Neural cell (in vitro differentiated cells): ENCODE measurements around the gene CSNK1A1L. TPM values are rescaled to one million over a fixed set of nuclear protein-coding genes. Genes with fewer than 3 reads are reported as not detected.

Source experiments
- H2AFZ ChIP-seq: fragments of 200-600, 300-800 bp; sonication (generic), shearing (Covaris generic); 2 replicates; pipeline ENCODE4 v1.6.0; 2014; ENCODE audit warnings: low read depth, mild to moderate bottlenecking, antibody characterized with exemption, low read length, moderate library complexity
- H3F3A ChIP-seq: fragments of 200-600 bp; shearing (Covaris generic); 2 replicates; pipeline ENCODE4 v1.6.1; 2016; ENCODE audit warnings: mild to moderate bottlenecking, moderate library complexity, mixed read lengths, antibody characterized with exemption, low read length; ENCODE audit not compliant: insufficient read depth, poor library complexity, severe bottlenecking
- H3K27ac ChIP-seq: fragments of 200-600, 300-800 bp; sonication (generic), shearing (Covaris generic); 2 replicates; pipeline ENCODE4 v1.5.1; 2014; ENCODE audit warnings: mild to moderate bottlenecking, low read length, moderate library complexity
- H3K27me3 ChIP-seq: fragments of 300-800, 200-600 bp; sonication (generic), shearing (Covaris generic); 2 replicates; pipeline ENCODE4 v1.6.0; 2014; ENCODE audit warnings: mild to moderate bottlenecking, low read depth, low read length, moderate library complexity; ENCODE audit not compliant: insufficient read depth
- H3K36me3 ChIP-seq: fragments of 300-800, 200-600 bp; sonication (generic), shearing (Covaris generic); 2 replicates; pipeline ENCODE4 v1.5.1; 2014; ENCODE audit warnings: mild to moderate bottlenecking, antibody characterized with exemption, low read length, moderate library complexity; ENCODE audit not compliant: insufficient read depth
- H3K4me2 ChIP-seq: fragments of 300-800, 200-600 bp; sonication (generic), shearing (Covaris generic); 2 replicates; pipeline ENCODE4 v1.6.0; 2014; ENCODE audit warnings: mild to moderate bottlenecking, low read length
- H3K4me3 ChIP-seq: fragments of 300-800, 200-600 bp; sonication (generic), shearing (Covaris generic); 2 replicates; pipeline ENCODE4 v1.5.1; 2014; ENCODE audit warnings: mild to moderate bottlenecking, low read length, moderate library complexity
- H3K79me2 ChIP-seq: fragments of 200-600 bp; shearing (Covaris generic); replicated peaks from 2 replicates; pipeline ENCODE4 v1.6.0; 2014; ENCODE audit warnings: mild to moderate bottlenecking, low read length, moderate library complexity; ENCODE audit not compliant: insufficient read depth
- H3K9ac ChIP-seq: fragments of 300-800, 200-600 bp; sonication (generic), shearing (Covaris generic); 2 replicates; pipeline ENCODE4 v1.6.1; 2016; ENCODE audit warnings: mild to moderate bottlenecking, low read length, mixed read lengths
- H3K9me2 ChIP-seq: fragments of 200-600 bp; shearing (Covaris generic); 2 replicates; pipeline ENCODE4 v1.6.1; 2016; ENCODE audit warnings: mild to moderate bottlenecking, low read length, mixed read lengths; ENCODE audit not compliant: insufficient read depth
- H3K9me3 ChIP-seq: fragments of 200-600, 300-800 bp; sonication (generic), shearing (Covaris generic); 2 replicates; pipeline ENCODE4 v1.6.1; 2016; ENCODE audit warnings: mild to moderate bottlenecking, mixed run types, low read length, moderate library complexity, mixed read lengths
- H4K20me1 ChIP-seq: fragments of 200-600 bp; shearing (Covaris generic); 2 replicates; pipeline ENCODE4 v1.6.1; 2016; ENCODE audit warnings: mild to moderate bottlenecking, mixed run types; ENCODE audit not compliant: insufficient read depth
- CTCF ChIP-seq: fragments of 450-650 bp; IDR thresholded peaks from 2 replicates; pipeline ENCODE4 v1.5.1; 2014; ENCODE audit warnings: antibody characterized with exemption, mild to moderate bottlenecking, moderate library complexity; ENCODE audit not compliant: poor library complexity, severe bottlenecking
- EP300 ChIP-seq: fragments of 450-650 bp; conservative IDR thresholded peaks from 2 replicates; pipeline ENCODE4 v1.6.1; 2014; ENCODE audit warnings: antibody characterized with exemption, mild to moderate bottlenecking, moderate library complexity; ENCODE audit not compliant: poor library complexity, severe bottlenecking
- EZH2 ChIP-seq: fragments of 200-600, 300-800 bp; shearing (Covaris generic), sonication (generic); IDR thresholded peaks from 2 replicates; pipeline ENCODE4 v1.6.1; 2014; ENCODE audit warnings: antibody characterized with exemption, low read length, borderline replicate concordance, mild to moderate bottlenecking; ENCODE audit not compliant: insufficient read depth, poor library complexity, severe bottlenecking
- MXI1 ChIP-seq: fragments of 450-650 bp; conservative IDR thresholded peaks from 2 replicates; pipeline ENCODE4 v1.6.1; 2014; ENCODE audit warnings: antibody characterized with exemption, mild to moderate bottlenecking; ENCODE audit not compliant: poor library complexity, severe bottlenecking
- POLR2AphosphoS5 ChIP-seq: IDR thresholded peaks from 2 replicates; pipeline ENCODE4 v1.6.1; 2012
- RAD21 ChIP-seq: fragments of 450-650 bp; conservative IDR thresholded peaks from 2 replicates; pipeline ENCODE4 v1.6.1; 2014; ENCODE audit warnings: antibody characterized with exemption, mild to moderate bottlenecking, moderate library complexity
- SMC3 ChIP-seq: fragments of 450-650 bp; conservative IDR thresholded peaks from 2 replicates; pipeline ENCODE4 v1.6.1; 2014; ENCODE audit warnings: antibody characterized with exemption, mild to moderate bottlenecking, moderate library complexity; ENCODE audit not compliant: poor library complexity
- TAF1 ChIP-seq: IDR thresholded peaks from 2 replicates; pipeline ENCODE4 v1.6.1; 2012; ENCODE audit warnings: low read depth
- polyA plus RNA-seq: library from polyadenylated mRNA; depleted of rRNA; stranded (reverse); fragments of >200 nt; gene quantifications from 2 replicates; pipeline ENCODE4 v1.2.3, GENCODE V29; 2014
- TF ChIP-seq, protein P1 (sequence below): IDR thresholded peaks from 2 replicates; pipeline ENCODE4 v1.6.1; 2012; ENCODE audit warnings: borderline replicate concordance

Gene CSNK1A1L
- polyA plus RNA-seq, 1 donor from 2014 or later = not detected

- Histone ChIP-seq H3K79me2 (no peaks in the 10 kb centered on the region), H3F3A (no peaks in the 10 kb centered on the region), H3K4me2 (no peak overlapping the region), H3K27ac (no peak overlapping the region), H2AFZ (no peak overlapping the region), H3K4me3 (no peak overlapping the region), H4K20me1 (no peaks in the 10 kb centered on the region), H3K27me3 (no peaks in the 10 kb centered on the region), H3K36me3 (no peaks in the 10 kb centered on the region), H3K9me2 (no peaks in the 10 kb centered on the region), H3K9ac (no peak overlapping the region), H3K9me3 (no peaks in the 10 kb centered on the region)
- no peak for TF ChIP-seq EP300
- TF ChIP-seq MXI1 = no peak
- no peak for TF ChIP-seq CTCF
- no peak for TF ChIP-seq POLR2AphosphoS5
- TF ChIP-seq EZH2 = no peak
- TF ChIP-seq, protein P1, sequence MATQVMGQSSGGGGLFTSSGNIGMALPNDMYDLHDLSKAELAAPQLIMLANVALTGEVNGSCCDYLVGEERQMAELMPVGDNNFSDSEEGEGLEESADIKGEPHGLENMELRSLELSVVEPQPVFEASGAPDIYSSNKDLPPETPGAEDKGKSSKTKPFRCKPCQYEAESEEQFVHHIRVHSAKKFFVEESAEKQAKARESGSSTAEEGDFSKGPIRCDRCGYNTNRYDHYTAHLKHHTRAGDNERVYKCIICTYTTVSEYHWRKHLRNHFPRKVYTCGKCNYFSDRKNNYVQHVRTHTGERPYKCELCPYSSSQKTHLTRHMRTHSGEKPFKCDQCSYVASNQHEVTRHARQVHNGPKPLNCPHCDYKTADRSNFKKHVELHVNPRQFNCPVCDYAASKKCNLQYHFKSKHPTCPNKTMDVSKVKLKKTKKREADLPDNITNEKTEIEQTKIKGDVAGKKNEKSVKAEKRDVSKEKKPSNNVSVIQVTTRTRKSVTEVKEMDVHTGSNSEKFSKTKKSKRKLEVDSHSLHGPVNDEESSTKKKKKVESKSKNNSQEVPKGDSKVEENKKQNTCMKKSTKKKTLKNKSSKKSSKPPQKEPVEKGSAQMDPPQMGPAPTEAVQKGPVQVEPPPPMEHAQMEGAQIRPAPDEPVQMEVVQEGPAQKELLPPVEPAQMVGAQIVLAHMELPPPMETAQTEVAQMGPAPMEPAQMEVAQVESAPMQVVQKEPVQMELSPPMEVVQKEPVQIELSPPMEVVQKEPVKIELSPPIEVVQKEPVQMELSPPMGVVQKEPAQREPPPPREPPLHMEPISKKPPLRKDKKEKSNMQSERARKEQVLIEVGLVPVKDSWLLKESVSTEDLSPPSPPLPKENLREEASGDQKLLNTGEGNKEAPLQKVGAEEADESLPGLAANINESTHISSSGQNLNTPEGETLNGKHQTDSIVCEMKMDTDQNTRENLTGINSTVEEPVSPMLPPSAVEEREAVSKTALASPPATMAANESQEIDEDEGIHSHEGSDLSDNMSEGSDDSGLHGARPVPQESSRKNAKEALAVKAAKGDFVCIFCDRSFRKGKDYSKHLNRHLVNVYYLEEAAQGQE = no peak
- TF ChIP-seq TAF1 = no peak
- no peak for TF ChIP-seq SMC3
- no peak for TF ChIP-seq RAD21
Measured at GRCh38 chr13:37114250-37114649, 8.8 kb upstream of the CSNK1A1L start.

DNA sequence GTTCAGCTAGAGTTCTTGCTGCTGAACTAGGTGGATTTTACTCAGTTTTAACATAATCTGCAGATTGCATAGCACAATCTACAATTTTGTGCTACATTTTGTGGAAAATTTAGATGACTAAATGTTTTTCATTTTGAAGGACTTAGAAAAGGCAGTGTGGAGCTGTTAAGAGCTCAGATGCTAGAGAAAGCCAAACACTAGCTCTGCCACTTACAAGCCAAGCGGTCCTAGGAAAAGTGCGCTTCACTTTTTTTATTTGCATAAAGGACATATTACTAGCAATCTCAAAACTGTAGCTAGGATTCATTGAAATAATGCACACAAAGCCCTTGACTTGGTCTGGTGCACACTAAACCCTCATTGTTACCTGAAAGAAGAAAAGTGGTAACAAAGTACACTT is 8.1 kb upstream of the CSNK1A1L start:
- no peaks in the 10 kb centered on the region for H3F3A ChIP-seq
- no peaks in the 10 kb centered on the region for H3K9me3 ChIP-seq
- no peaks in the 10 kb centered on the region for H3K9me2 ChIP-seq
- H3K36me3 ChIP-seq = no peaks in the 10 kb centered on the region
- no peak overlapping the region for H3K9ac ChIP-seq
- H4K20me1 ChIP-seq = no peaks in the 10 kb centered on the region
- no peak overlapping the region for H3K27ac ChIP-seq
- H3K79me2 ChIP-seq = no peaks in the 10 kb centered on the region
- no peak overlapping the region for H2AFZ ChIP-seq
- H3K27me3 ChIP-seq = no peaks in the 10 kb centered on the region
- H3K4me2 ChIP-seq = no peak overlapping the region
- TF ChIP-seq CTCF = no peak
- no peak for TF ChIP-seq EP300
- no peak for TF ChIP-seq EZH2
- no peak for TF ChIP-seq MXI1
- TF ChIP-seq POLR2AphosphoS5 = no peak
- no peak for TF ChIP-seq RAD21
- no peak for TF ChIP-seq SMC3
- no peak for TF ChIP-seq TAF1
- TF ChIP-seq, protein P1 = no peak
- no peak overlapping the region for H3K4me3 ChIP-seq
